HepG2 (cell line): Measurements from ENCODE around the gene CPT1C. TPM values are rescaled to one million over a fixed set of nuclear protein-coding genes. Genes with fewer than 3 reads are reported as not detected.

Experiments used
- BCLAF1 ChIP-seq: fragments of 450-650 bp; IDR thresholded peaks from 2 replicates; pipeline ENCODE4 v1.6.1; 2017; ENCODE audit warnings: mild to moderate bottlenecking
- HOXD1 ChIP-seq: sonication (generic); formaldehyde crosslinking; IDR thresholded peaks from 2 replicates; pipeline ENCODE4 v1.5.0; 2020; ENCODE audit warnings: missing genetic modification reagents
- NFAT5 ChIP-seq: sonication (generic); formaldehyde crosslinking; IDR thresholded peaks from 2 replicates; pipeline ENCODE4 v1.4.0; 2020; ENCODE audit warnings: missing genetic modification reagents
- NR2C2 ChIP-seq: sonication (generic); formaldehyde crosslinking; IDR thresholded peaks from 2 replicates; pipeline ENCODE4 v1.4.0; 2020; ENCODE audit warnings: missing genetic modification reagents, mild to moderate bottlenecking, moderate library complexity, borderline replicate concordance
- PRMT3 ChIP-seq: sonication (generic); formaldehyde crosslinking; IDR thresholded peaks from 2 replicates; pipeline ENCODE4 v1.8.1; 2022; ENCODE audit warnings: low read depth, mild to moderate bottlenecking, moderate library complexity, missing genetic modification reagents, borderline replicate concordance
- SALL2 ChIP-seq: sonication (generic); formaldehyde crosslinking; IDR thresholded peaks from 2 replicates; pipeline ENCODE4 v1.8.1; 2023; ENCODE audit warnings: mild to moderate bottlenecking, missing genetic modification reagents, inconsistent platforms
- SPEN ChIP-seq: sonication (generic); formaldehyde crosslinking; IDR thresholded peaks from 2 replicates; pipeline ENCODE4 v1.5.1; 2020; ENCODE audit warnings: low read depth, mild to moderate bottlenecking, missing genetic modification reagents
- ZBTB26 ChIP-seq: IDR thresholded peaks from 2 replicates; pipeline ENCODE4 v1.6.1; 2016; ENCODE audit warnings: missing compliant biosample characterization, missing genetic modification reagents, borderline replicate concordance
- ZNF646 ChIP-seq: sonication (generic); formaldehyde crosslinking; IDR thresholded peaks from 2 replicates; pipeline ENCODE4 v1.9.0; 2021; ENCODE audit warnings: mild to moderate bottlenecking, missing genetic modification reagents
- polyA plus RNA-seq, 8 experiments: library from polyadenylated mRNA; depleted of rRNA in 3 of 8; stranded (reverse) in 7 of 8; unstranded in 1 of 8; fragments of >200 nt; fragmentation: Illumina TruSeq in 4 of 8; extraction: Trizol in 4 of 8; gene quantifications; 2 replicates each; pipeline versions ENCODE4 v1.2.1 to v1.2.3, GENCODE V29; 2011 to 2016; ENCODE audit warnings: low read depth in 4 of 8, missing spikeins in 1 of 8, mixed read lengths in 1 of 8; ENCODE audit not compliant: insufficient read depth in 1 of 8
- total RNA-seq, 5 experiments: library from RNA; depleted of rRNA; stranded (reverse); fragments of >200 nt; fragmentation: Illumina TruSeq; extraction: Trizol; gene quantifications; 2 replicates each; pipeline ENCODE4 v1.2.3, GENCODE V29; 2016; ENCODE audit warnings: low read depth in 1 of 5

Gene CPT1C
- total and polyA plus RNA-seq, 2 of the 13 experiments (the other 11 are each of a cell fraction or from before 2014, with no cell fraction given): 0.18 TPM; not detected in 1

GRCh38 chr19:49692147-49692506 lies 1.2 kb downstream of the CPT1C start (continued):
- no peak for TF ChIP-seq NFAT5 (CRISPR knock-in tag)
- no peak for TF ChIP-seq SPEN (CRISPR knock-in tag)
- TF ChIP-seq BCLAF1: no peak
- no peak for TF ChIP-seq HOXD1 (CRISPR knock-in tag)
- TF ChIP-seq ZNF646 (CRISPR knock-in tag): no peak
- no peak for TF ChIP-seq ZBTB26 (CRISPR knock-in tag)
- no peak for TF ChIP-seq SALL2 (CRISPR knock-in tag)
- peak; percentile 47; the same call in 1 of the 2 replicates for TF ChIP-seq NR2C2 (CRISPR knock-in tag)
- no peak for TF ChIP-seq PRMT3 (CRISPR knock-in tag)
